ENCODE data around the gene ELOA. TPM values are rescaled to one million over a fixed set of nuclear protein-coding genes. Genes with fewer than 3 reads are reported as not detected.
A peak's percentile ranks its signal among the peaks of the same experiment; 100 is the strongest.

Gene ELOA
- total RNA-seq, 2 experiments from 2014 or later: 28.1 to 33.0 TPM

DNA sequence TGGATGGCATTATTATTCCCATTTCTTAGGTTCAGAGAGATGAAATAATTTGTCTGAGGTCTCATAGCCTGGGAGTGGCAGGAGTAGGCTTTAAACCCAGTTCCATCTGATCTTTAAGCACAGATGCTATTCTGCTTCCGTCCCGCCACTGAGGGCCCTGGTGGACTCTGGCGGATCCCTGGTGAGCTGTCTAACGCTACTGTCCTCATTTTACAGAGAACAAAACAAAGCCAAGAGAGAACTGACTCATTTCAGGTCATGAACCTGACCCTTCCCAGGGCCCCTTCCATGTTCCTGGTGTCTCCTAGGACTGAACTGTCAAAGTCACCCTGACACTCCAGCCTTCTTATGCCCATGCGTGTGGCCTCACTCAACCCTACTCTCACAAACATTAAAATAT lies 60.4 kb downstream of the ELOA start:
- Histone ChIP-seq H3K9me3 (ENCODE audit: control insufficient read depth in 1 of 2, insufficient read depth in 1 of 2, low read length in 2 of 2) (no peaks in the 10 kb centered on the region), H3K4me3 (ENCODE audit: low read length) (no peak overlapping the region), H3K27me3 (ENCODE audit: control insufficient read depth in 1 of 2, insufficient read depth in 2 of 2, low read length in 2 of 2) (no peaks in the 10 kb centered on the region), H3K36me3 (ENCODE audit: insufficient read depth, low read length) (peaks cover 7% of the 10 kb centered on the region), H3K4me1 (ENCODE audit: insufficient read depth, low read length) (peaks cover 26% of the 10 kb centered on the region), H3K27ac (ENCODE audit: low read depth in 1 of 2, low read length in 2 of 2) (no peak overlapping the region)
- H3K36me3 Mint-ChIP-seq (ENCODE audit: low read depth): peaks cover 22% of the 10 kb centered on the region
- no peaks in the 10 kb centered on the region for H3K9me3 Mint-ChIP-seq
- H3K27me3 Mint-ChIP-seq: no peaks in the 10 kb centered on the region
- H3K4me3 Mint-ChIP-seq: peak overlapping the region; percentile 54
- ATAC-seq (ENCODE audit: poor library complexity): no peak
- ChIA-PET CTCF (no interaction called here), POLR2A (interaction anchor here (0.8 kb wide), 1 partner anchor 22 kb away, joined by 3 read pairs; the partner anchor contains the start of gene HMGCL)
- TF ChIP-seq, protein P1, sequence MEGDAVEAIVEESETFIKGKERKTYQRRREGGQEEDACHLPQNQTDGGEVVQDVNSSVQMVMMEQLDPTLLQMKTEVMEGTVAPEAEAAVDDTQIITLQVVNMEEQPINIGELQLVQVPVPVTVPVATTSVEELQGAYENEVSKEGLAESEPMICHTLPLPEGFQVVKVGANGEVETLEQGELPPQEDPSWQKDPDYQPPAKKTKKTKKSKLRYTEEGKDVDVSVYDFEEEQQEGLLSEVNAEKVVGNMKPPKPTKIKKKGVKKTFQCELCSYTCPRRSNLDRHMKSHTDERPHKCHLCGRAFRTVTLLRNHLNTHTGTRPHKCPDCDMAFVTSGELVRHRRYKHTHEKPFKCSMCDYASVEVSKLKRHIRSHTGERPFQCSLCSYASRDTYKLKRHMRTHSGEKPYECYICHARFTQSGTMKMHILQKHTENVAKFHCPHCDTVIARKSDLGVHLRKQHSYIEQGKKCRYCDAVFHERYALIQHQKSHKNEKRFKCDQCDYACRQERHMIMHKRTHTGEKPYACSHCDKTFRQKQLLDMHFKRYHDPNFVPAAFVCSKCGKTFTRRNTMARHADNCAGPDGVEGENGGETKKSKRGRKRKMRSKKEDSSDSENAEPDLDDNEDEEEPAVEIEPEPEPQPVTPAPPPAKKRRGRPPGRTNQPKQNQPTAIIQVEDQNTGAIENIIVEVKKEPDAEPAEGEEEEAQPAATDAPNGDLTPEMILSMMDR (IDR thresholded peaks at IDR 0.05): no peak
- intact Hi-C loops (cut with DNase I, micrococcal nuclease): loop anchor here in 1 of 2 experiments (2.0 to 10.0 kb wide), 4 partner anchors 21 to 439 kb away; partner anchors contain the start of genes HMGCL, PNRC2 and ZNF436
- peak overlapping the region; percentile 49 for H3K27ac Mint-ChIP-seq
- DNase-seq: no peak
- H3K4me1 Mint-ChIP-seq (ENCODE audit: low read depth): peaks cover 14% of the 10 kb centered on the region

DNA sequence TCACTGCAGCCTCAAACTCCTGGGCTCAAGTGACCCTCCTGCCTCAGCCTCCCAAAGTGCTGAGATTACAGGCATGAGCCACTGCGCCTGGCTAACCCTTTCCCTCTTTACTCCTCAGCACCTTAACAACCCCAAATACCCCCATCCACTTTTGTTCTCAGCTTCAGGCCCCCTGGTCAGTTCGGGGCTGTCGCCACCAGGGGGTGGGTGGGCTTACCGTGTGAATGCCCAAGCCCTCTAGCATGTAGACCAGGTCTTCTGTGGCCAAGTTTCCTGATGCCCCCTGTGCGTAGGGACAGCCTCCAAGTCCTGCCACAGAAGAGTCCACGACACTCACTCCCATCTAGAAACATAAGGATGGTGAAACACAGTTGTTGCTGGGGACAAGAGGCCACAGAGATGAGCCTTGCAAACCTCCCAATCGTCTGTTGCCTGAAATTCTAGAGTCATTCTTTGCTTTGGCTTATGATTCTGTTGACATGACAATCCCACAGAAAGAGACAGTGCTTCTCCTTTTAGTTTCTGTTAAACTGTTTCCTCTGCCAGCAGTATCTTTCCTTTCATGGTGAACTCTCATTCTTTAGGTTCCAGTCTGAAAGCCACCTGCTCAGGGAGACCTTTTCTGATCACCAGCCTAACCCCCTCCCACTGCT lies 61.0 kb downstream of the ELOA start:
- H3K36me3 Mint-ChIP-seq (ENCODE audit: low read depth): peaks cover 22% of the 10 kb centered on the region
- Histone ChIP-seq H3K9me3 (ENCODE audit: control insufficient read depth in 1 of 2, insufficient read depth in 1 of 2, low read length in 2 of 2) (no peaks in the 10 kb centered on the region), H3K27me3 (ENCODE audit: control insufficient read depth in 1 of 2, insufficient read depth in 2 of 2, low read length in 2 of 2) (no peaks in the 10 kb centered on the region), H3K36me3 (ENCODE audit: insufficient read depth, low read length) (peaks cover 7% of the 10 kb centered on the region), H3K4me1 (ENCODE audit: insufficient read depth, low read length) (peaks cover 19% of the 10 kb centered on the region), H3K27ac (ENCODE audit: low read depth in 1 of 2, low read length in 2 of 2) (no peak overlapping the region), H3K4me3 (ENCODE audit: low read length) (no peak overlapping the region)
- peak overlapping the region; percentile 49 for H3K27ac Mint-ChIP-seq
- DNase-seq: no peak
- H3K4me3 Mint-ChIP-seq: peak overlapping the region; percentile 54
- ATAC-seq (ENCODE audit: poor library complexity): no peak
- no peaks in the 10 kb centered on the region for H3K27me3 Mint-ChIP-seq
- TF ChIP-seq, protein P1 (IDR thresholded peaks at IDR 0.05): no peak
- intact Hi-C loops (cut with DNase I, micrococcal nuclease): loop anchor here in 1 of 2 experiments (5.0 to 10.0 kb wide), 3 partner anchors 33 to 440 kb away; partner anchors contain the start of genes PNRC2 and ZNF436
- no peaks in the 10 kb centered on the region for H3K9me3 Mint-ChIP-seq
- ChIA-PET CTCF (no interaction called here), POLR2A (interaction anchor here (0.8 kb wide), 1 partner anchor 21 kb away, joined by 3 read pairs; the partner anchor contains the start of gene HMGCL)
- peaks cover 14% of the 10 kb centered on the region for H3K4me1 Mint-ChIP-seq (ENCODE audit: low read depth)

DNA sequence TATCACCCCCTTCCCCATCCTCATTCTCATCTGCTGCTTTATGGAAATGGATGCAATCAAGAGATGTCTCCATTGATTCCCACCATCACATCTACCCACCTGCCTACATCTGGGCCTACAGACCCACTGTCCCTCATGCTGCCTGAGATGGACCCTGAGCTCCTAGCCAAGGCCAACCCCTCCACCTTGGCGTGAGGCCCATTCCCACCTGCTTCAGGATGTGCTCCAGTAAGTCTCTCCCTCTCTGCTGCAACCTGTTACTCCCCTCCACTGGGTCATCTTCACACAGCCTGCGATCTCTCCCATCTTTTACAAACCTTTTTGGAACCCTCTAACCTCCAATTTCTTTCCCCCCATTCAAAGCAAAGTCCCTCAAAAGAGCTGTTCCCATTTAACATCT lies 61.8 kb downstream of the ELOA start:
- H3K4me1 Mint-ChIP-seq (ENCODE audit: low read depth): peaks cover 16% of the 10 kb centered on the region
- no peaks in the 10 kb centered on the region for H3K9me3 ChIP-seq (ENCODE audit: control insufficient read depth in 1 of 2, insufficient read depth in 1 of 2, low read length in 2 of 2)
- H3K9me3 Mint-ChIP-seq: no peaks in the 10 kb centered on the region
- H3K27ac ChIP-seq (ENCODE audit: low read depth in 1 of 2, low read length in 2 of 2): no peak overlapping the region
- no peak overlapping the region for H3K27ac Mint-ChIP-seq
- TF ChIP-seq, protein P1 (IDR thresholded peaks at IDR 0.05): no peak
- H3K4me1 ChIP-seq (ENCODE audit: insufficient read depth, low read length): peaks cover 19% of the 10 kb centered on the region
- no peaks in the 10 kb centered on the region for H3K27me3 ChIP-seq (ENCODE audit: control insufficient read depth in 1 of 2, insufficient read depth in 2 of 2, low read length in 2 of 2)
- no peak for DNase-seq
- peaks cover 7% of the 10 kb centered on the region for H3K36me3 ChIP-seq (ENCODE audit: insufficient read depth, low read length)
- ChIA-PET POLR2A (no interaction called here), CTCF (no interaction called here)
- intact Hi-C loops (cut with DNase I, micrococcal nuclease): loop anchor here in 1 of 2 experiments (10.0 kb wide), 2 partner anchors 150 to 440 kb away; partner anchors contain the start of genes PNRC2 and ZNF436
- H3K27me3 Mint-ChIP-seq: no peaks in the 10 kb centered on the region
- H3K4me3 ChIP-seq (ENCODE audit: low read length): no peak overlapping the region
- H3K36me3 Mint-ChIP-seq (ENCODE audit: low read depth): peaks cover 28% of the 10 kb centered on the region
- ATAC-seq (ENCODE audit: poor library complexity): no peak
- no peak overlapping the region for H3K4me3 Mint-ChIP-seq
